Left ventricle myocardium inferior (tissue), 1 donor: ENCODE data around the gene SNRK. TPM values are rescaled to one million over a fixed set of nuclear protein-coding genes. Genes with fewer than 3 reads are reported as not detected.

Experiments
- DNase-seq: peaks from one replicate; pipeline ENCODE4 v3.0.0-alpha.2; 2020
- H3K27ac ChIP-seq: fragments of 200-600 bp; replicated peaks from 2 replicates; pipeline ENCODE4 v1.8.0; 2021
- H3K27me3 ChIP-seq: fragments of 200-600 bp; 2 replicates; pipeline ENCODE4 v1.8.0; 2021; ENCODE audit warnings: low read depth
- H3K36me3 ChIP-seq: fragments of 200-600 bp; 2 replicates; pipeline ENCODE4 v1.8.0; 2021
- H3K4me1 ChIP-seq: fragments of 200-600 bp; 2 replicates; pipeline ENCODE4 v1.8.0; 2021
- H3K4me3 ChIP-seq: fragments of 200-600 bp; 2 replicates; pipeline ENCODE4 v1.8.0; 2021; ENCODE audit warnings: mild to moderate bottlenecking, moderate library complexity
- H3K9me3 ChIP-seq: fragments of 200-600 bp; replicated peaks from 2 replicates; pipeline ENCODE4 v1.8.0; 2021
- intact Hi-C: fragments of 100-400 bp; cut with micrococcal nuclease; formaldehyde crosslinking; loops from one replicate; pipeline ENCODE4 v1.11.0; 2022
- total RNA-seq: library from RNA; stranded (reverse); fragmentation: NEBNext Ultra II Directional; extraction: Animal tissue kit (Norgen Biotek cat#: 25700); gene quantifications from one replicate; pipeline ENCODE4 v1.2.1, GENCODE V29; 2021
- TF ChIP-seq, protein P1 (sequence below): fragments of 200-600 bp; IDR thresholded peaks from 2 replicates; pipeline ENCODE4 v1.8.0; 2021; ENCODE audit warnings: antibody characterized with exemption, mild to moderate bottlenecking, borderline replicate concordance
- donor health status: DM: no; HTN: yes; CAD: no; lungs with severe emphysema.

SNRK gene
- total RNA-seq, 1 donor from 2014 or later, result 23.1 TPM

DNA sequence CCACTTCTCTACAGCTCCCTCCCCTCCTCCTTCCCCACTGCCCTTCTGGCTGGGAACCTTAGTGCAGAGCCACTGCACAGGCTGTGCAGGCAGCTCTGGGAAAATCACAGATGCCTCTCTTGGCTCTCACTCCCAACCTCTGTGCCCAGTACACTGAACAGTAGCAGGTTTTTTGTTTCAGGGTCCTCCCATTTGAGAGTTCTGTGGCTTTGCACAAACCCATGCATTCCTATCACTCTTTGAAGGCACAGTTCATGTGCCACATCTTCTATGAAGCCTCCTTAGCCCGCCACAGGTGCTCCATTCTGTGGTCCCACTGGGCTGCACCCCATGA is 103.9 kb downstream of the SNRK start:
- intact Hi-C loops, result loop anchor here (10.0 kb wide), 1 partner anchor 105 kb away; no protein-coding TSS in a partner anchor
- H3K4me3 ChIP-seq, result no peak overlapping the region
- TF ChIP-seq, protein P1, sequence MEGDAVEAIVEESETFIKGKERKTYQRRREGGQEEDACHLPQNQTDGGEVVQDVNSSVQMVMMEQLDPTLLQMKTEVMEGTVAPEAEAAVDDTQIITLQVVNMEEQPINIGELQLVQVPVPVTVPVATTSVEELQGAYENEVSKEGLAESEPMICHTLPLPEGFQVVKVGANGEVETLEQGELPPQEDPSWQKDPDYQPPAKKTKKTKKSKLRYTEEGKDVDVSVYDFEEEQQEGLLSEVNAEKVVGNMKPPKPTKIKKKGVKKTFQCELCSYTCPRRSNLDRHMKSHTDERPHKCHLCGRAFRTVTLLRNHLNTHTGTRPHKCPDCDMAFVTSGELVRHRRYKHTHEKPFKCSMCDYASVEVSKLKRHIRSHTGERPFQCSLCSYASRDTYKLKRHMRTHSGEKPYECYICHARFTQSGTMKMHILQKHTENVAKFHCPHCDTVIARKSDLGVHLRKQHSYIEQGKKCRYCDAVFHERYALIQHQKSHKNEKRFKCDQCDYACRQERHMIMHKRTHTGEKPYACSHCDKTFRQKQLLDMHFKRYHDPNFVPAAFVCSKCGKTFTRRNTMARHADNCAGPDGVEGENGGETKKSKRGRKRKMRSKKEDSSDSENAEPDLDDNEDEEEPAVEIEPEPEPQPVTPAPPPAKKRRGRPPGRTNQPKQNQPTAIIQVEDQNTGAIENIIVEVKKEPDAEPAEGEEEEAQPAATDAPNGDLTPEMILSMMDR, result no peak
- H3K36me3 ChIP-seq, result no peaks in the 10 kb centered on the region
- no peaks in the 10 kb centered on the region for H3K27me3 ChIP-seq
- peak overlapping the region; percentile 85 for H3K27ac ChIP-seq
- H3K9me3 ChIP-seq, result peaks cover 5% of the 10 kb centered on the region
- peaks cover 54% of the 10 kb centered on the region for H3K4me1 ChIP-seq
- DNase-seq, result no peak

DNA sequence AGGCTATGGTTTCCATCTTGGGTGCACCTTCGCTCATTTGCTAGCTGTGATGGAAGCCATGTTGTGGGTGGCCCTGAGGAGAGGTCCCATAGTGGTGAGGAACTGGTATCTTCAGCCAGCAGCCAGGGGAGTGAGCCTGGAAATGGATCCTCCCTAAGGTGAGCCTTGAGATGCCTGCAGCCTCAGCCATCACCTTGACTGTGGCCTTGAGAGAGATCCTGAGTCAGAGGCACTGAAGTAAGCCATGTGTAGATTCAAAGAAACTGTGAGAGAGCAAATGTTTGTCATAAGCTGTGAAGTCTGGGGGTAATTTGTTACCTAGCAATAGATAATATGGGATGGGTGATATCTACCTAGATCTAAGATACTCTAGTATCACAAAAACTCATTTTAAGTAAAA is 105.3 kb downstream of the SNRK start:
- peaks cover 54% of the 10 kb centered on the region for H3K4me1 ChIP-seq
- intact Hi-C loops, result loop anchor here (10.0 kb wide), 1 partner anchor 103 kb away; no protein-coding TSS in a partner anchor
- TF ChIP-seq, protein P1, result no peak

DNA sequence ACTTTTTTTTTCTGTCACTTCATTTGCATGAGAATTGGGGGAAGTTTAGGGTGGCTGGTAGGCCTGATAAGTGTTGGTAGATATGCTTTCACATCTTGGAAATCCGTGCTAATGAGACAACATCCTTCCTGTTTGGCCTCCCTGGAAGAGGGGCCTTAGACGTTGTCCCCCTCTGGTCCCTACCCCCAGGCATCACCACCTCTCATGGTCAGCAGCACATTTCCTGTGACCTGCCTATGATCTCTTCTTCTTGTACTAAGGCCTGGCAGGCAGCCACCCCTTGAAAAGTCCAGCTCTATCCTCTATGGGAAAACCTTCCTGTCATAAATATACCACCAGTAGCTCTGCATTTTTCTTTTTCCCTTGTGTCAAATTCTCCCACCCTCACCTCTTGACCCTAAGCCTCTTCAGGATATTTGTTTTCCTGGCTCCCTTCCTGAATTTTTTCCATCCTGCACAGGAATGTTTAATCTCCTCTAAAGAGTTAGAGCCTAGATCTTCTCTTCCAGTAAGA is 107.8 kb downstream of the SNRK start:
- no peaks in the 10 kb centered on the region for H3K27me3 ChIP-seq
- TF ChIP-seq, protein P1, result no peak
- DNase-seq, result peak; percentile 80
- intact Hi-C loops, result loop anchor here (10.0 kb wide), 1 partner anchor 101 kb away; no protein-coding TSS in a partner anchor
- H3K4me1 ChIP-seq, result peaks cover 49% of the 10 kb centered on the region
- H3K9me3 ChIP-seq, result no peaks in the 10 kb centered on the region
- H3K36me3 ChIP-seq, result no peaks in the 10 kb centered on the region
- no peak overlapping the region for H3K4me3 ChIP-seq
- peak overlapping the region; percentile 74 for H3K27ac ChIP-seq

More for the DNA sequence above, 105.3 kb downstream of the SNRK start:
- no peaks in the 10 kb centered on the region for H3K9me3 ChIP-seq
- H3K36me3 ChIP-seq, result no peaks in the 10 kb centered on the region
- DNase-seq, result no peak
- no peaks in the 10 kb centered on the region for H3K27me3 ChIP-seq
- no peak overlapping the region for H3K4me3 ChIP-seq
- H3K27ac ChIP-seq, result peak overlapping the region; percentile 85

DNA sequence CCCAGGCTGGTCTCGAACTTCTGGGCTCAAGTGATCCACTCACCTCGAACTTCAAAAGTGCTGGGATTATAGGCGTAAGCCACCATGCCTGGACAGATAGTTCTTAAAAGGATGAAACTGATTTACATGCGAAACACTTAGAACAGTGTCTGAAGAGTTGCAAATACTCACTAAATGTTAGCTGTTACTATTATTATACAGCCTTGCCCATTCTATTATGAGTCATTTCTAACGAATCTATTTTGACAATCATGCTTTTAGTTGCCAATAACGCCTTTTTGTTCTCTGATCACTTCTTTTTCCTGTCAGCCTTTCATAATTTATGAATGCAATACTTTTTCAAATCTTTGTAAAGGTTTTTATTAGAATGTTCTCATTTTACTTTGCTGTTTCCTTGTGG is 112.7 kb downstream of the SNRK start:
- H3K4me1 ChIP-seq, result peaks cover 43% of the 10 kb centered on the region
- H3K27ac ChIP-seq, result no peak overlapping the region
- no peak overlapping the region for H3K4me3 ChIP-seq
- intact Hi-C loops, result loop anchor here (10.0 kb wide), 1 partner anchor 96 kb away; no protein-coding TSS in a partner anchor
- no peaks in the 10 kb centered on the region for H3K27me3 ChIP-seq
- no peaks in the 10 kb centered on the region for H3K9me3 ChIP-seq
- TF ChIP-seq, protein P1, result no peak
- no peak for DNase-seq
- no peaks in the 10 kb centered on the region for H3K36me3 ChIP-seq

DNA sequence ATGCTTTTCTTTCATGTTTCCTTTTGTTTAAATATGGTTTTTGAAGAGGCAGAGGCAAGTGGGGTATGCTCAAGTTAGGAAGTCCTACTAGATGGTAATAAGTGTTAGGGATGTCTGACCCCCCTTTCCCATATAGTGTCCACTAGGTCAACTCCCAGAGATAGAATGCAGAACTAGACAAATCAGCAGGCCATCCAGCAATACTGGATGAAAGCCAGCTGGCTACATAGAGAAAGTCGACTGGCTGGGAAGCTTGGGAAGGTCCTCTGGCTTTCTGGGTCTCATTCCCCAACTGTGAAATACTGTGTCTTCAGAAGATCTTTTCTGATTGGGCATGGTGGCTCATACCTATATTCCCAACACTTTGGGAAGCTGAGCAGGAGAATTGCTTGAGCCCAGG is 113.8 kb downstream of the SNRK start:
- peaks cover 33% of the 10 kb centered on the region for H3K4me1 ChIP-seq
- intact Hi-C loops, result no loop called here
- no peak for DNase-seq
- H3K4me3 ChIP-seq, result no peak overlapping the region
- no peaks in the 10 kb centered on the region for H3K36me3 ChIP-seq
- H3K27me3 ChIP-seq, result no peaks in the 10 kb centered on the region
- TF ChIP-seq, protein P1, result no peak
- H3K9me3 ChIP-seq, result no peaks in the 10 kb centered on the region
- no peak overlapping the region for H3K27ac ChIP-seq

Other genes with a start within 250 kb of the SNRK start
- gene POMGNT2, start 180.5 kb upstream of the SNRK start, total RNA-seq, result 21.7 TPM